Measurements from ENCODE around the gene ALX3.
"Not testable (repeated sequence)": the region's sequence is repeated elsewhere in the genome, so short reads cannot be mapped to it uniquely, and the experiment has no call there.

The ALX3 gene

DNA sequence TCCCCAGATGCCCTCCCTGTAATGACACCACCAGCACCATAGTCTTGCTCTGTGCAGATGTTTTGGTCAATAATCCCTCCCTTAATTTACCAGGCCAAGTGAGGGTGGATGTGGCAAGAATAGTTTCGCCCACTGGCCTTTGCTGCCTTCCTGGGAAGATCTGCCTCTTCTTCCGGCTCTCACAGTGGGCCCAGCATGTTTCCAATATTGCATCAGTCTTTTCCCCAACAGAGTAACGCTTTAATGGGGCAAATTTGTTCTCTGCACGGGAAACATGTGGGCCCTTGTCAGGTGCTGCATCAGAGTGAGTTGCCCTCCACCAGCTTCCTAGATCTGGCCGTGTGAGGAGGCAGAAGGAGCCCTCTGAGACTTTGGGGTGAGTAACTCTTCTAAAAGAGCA, 12.0 kb upstream of the ALX3 start:
- no peaks in the 10 kb centered on the region for H3F3A ChIP-seq (ENCODE audit: insufficient read depth, low read length)
- no peaks in the 10 kb centered on the region for H4K20me1 ChIP-seq (ENCODE audit: insufficient read depth, low read length)
- H3K4me3 ChIP-seq (ENCODE audit: low read depth, low read length, poor library complexity, severe bottlenecking), result no peak overlapping the region
- no peak overlapping the region for H3K27ac ChIP-seq (ENCODE audit: low read depth, low read length, poor library complexity, severe bottlenecking)
- H3K4me2 ChIP-seq (ENCODE audit: low read length), result no peak overlapping the region
- H3K4me1 ChIP-seq (ENCODE audit: insufficient read depth, low read length, severe bottlenecking), result no peaks in the 10 kb centered on the region
- H3K36me3 ChIP-seq (ENCODE audit: insufficient read depth, low read length), result no peaks in the 10 kb centered on the region
- H3K27me3 ChIP-seq (ENCODE audit: insufficient read depth, low read length), result peaks cover 17% of the 10 kb centered on the region
- H3K9me3 ChIP-seq (ENCODE audit: low read length), result no peaks in the 10 kb centered on the region
- no peaks in the 10 kb centered on the region for H3K9me2 ChIP-seq (ENCODE audit: low read depth, low read length)
- H3K9ac ChIP-seq (ENCODE audit: low read length), result no peak overlapping the region
- TF ChIP-seq, protein P1, sequence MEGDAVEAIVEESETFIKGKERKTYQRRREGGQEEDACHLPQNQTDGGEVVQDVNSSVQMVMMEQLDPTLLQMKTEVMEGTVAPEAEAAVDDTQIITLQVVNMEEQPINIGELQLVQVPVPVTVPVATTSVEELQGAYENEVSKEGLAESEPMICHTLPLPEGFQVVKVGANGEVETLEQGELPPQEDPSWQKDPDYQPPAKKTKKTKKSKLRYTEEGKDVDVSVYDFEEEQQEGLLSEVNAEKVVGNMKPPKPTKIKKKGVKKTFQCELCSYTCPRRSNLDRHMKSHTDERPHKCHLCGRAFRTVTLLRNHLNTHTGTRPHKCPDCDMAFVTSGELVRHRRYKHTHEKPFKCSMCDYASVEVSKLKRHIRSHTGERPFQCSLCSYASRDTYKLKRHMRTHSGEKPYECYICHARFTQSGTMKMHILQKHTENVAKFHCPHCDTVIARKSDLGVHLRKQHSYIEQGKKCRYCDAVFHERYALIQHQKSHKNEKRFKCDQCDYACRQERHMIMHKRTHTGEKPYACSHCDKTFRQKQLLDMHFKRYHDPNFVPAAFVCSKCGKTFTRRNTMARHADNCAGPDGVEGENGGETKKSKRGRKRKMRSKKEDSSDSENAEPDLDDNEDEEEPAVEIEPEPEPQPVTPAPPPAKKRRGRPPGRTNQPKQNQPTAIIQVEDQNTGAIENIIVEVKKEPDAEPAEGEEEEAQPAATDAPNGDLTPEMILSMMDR (IDR thresholded peaks at IDR 0.05; ENCODE audit: low read length), result no peak
- TF ChIP-seq EZH2 (IDR thresholded peaks at IDR 0.05; ENCODE audit: borderline replicate concordance, low read length), result no peak
- no peak overlapping the region for H2AFZ ChIP-seq (ENCODE audit: low read length)
- H3K79me2 ChIP-seq (ENCODE audit: insufficient read depth, low read length), result no peaks in the 10 kb centered on the region

- TF ChIP-seq, protein P1 (IDR thresholded peaks at IDR 0.05; ENCODE audit: low read length), result no peak
- TF ChIP-seq EZH2 (IDR thresholded peaks at IDR 0.05; ENCODE audit: borderline replicate concordance, low read length), result no peak
- no peaks in the 10 kb centered on the region for H3K4me1 ChIP-seq (ENCODE audit: insufficient read depth, low read length, severe bottlenecking)
- no peaks in the 10 kb centered on the region for H3K79me2 ChIP-seq (ENCODE audit: insufficient read depth, low read length)
- no peak overlapping the region for H3K4me3 ChIP-seq (ENCODE audit: low read depth, low read length, poor library complexity, severe bottlenecking)
- no peak overlapping the region for H3K27ac ChIP-seq (ENCODE audit: low read depth, low read length, poor library complexity, severe bottlenecking)
- no peaks in the 10 kb centered on the region for H3K36me3 ChIP-seq (ENCODE audit: insufficient read depth, low read length)
- no peak overlapping the region for H3K9ac ChIP-seq (ENCODE audit: low read length)
- H2AFZ ChIP-seq (ENCODE audit: low read length), result no peak overlapping the region
- H3K9me3 ChIP-seq (ENCODE audit: low read length), result no peaks in the 10 kb centered on the region
- peaks cover 17% of the 10 kb centered on the region for H3K27me3 ChIP-seq (ENCODE audit: insufficient read depth, low read length)
- H3K9me2 ChIP-seq (ENCODE audit: low read depth, low read length), result no peaks in the 10 kb centered on the region
- no peak overlapping the region for H3K4me2 ChIP-seq (ENCODE audit: low read length)
- no peaks in the 10 kb centered on the region for H4K20me1 ChIP-seq (ENCODE audit: insufficient read depth, low read length)
- no peaks in the 10 kb centered on the region for H3F3A ChIP-seq (ENCODE audit: insufficient read depth, low read length)
These were observed 10.6 kb upstream of the ALX3 start for GRCh38 chr1:110081061-110081460.

DNA sequence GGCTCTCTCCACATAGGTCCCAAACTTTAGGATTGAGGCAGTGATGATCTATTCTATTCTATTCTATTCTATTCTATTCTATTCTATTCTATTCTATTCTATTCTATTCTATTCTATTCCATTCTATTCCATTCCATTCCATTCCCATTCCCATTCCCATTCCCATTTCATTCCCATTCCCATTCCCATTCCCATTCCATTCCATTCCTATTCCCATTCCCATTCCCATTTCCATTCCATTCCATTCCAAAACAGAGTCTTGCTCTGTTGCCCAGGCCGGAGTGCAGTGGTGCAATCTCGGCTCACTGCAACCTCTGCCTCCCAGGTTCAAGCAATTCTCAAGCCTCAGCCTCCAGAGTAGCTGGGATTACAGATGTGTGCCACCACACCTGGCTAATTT, 9.5 kb upstream of the ALX3 start:
- not testable (repeated sequence) for H3K79me2 ChIP-seq (ENCODE audit: insufficient read depth, low read length); H3K4me1 ChIP-seq (ENCODE audit: insufficient read depth, low read length, severe bottlenecking); H4K20me1 ChIP-seq (ENCODE audit: insufficient read depth, low read length); H3K4me2 ChIP-seq (ENCODE audit: low read length); H3K27me3 ChIP-seq (ENCODE audit: insufficient read depth, low read length); H3K4me3 ChIP-seq (ENCODE audit: low read depth, low read length, poor library complexity, severe bottlenecking); H3K9me3 ChIP-seq (ENCODE audit: low read length); H3K9me2 ChIP-seq (ENCODE audit: low read depth, low read length); H3F3A ChIP-seq (ENCODE audit: insufficient read depth, low read length); H3K36me3 ChIP-seq (ENCODE audit: insufficient read depth, low read length); H2AFZ ChIP-seq (ENCODE audit: low read length); H3K9ac ChIP-seq (ENCODE audit: low read length); H3K27ac ChIP-seq (ENCODE audit: low read depth, low read length, poor library complexity, severe bottlenecking)

DNA sequence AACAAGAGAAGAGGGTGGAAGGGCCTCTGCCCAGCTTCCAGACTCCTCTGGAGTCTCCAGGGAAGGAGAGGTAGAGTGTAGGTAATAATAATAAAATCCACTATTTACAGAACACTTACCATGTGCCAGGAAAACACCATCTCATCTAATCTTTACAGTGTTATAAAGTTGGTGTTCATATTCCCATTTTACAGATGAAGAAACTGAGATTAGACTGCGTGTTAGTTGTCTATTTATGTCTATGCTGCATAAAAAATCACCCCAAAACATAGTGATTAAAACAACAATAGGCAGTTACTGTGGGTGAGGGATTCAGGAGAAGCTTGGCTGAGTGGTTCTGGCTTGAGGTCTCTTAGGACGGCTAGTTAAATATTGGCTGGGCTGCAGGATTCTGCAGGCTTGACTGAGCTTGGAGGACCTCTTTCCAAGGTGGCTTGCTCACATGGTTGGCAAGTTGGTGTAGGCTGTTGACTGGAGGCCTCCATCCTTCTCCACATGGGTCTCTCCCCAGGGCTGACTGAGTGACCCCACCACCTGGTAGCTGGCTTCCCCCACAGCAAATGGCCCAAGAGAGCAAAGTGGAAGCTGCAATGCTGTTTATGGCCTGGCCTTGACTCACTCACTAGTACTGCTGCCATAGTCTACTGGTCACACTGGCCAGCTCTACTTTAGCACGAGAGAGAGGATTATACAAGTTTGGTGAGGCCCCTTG, 6.5 kb upstream of the ALX3 start:
- H3F3A ChIP-seq (ENCODE audit: insufficient read depth, low read length), result no peaks in the 10 kb centered on the region
- no peak overlapping the region for H3K4me3 ChIP-seq (ENCODE audit: low read depth, low read length, poor library complexity, severe bottlenecking)
- 0 out of 2 replicates have a peak, but pooled peaks cover 3% of the 10 kb centered on the region for H3K27me3 ChIP-seq (ENCODE audit: insufficient read depth, low read length)

More for the DNA sequence above, 6.5 kb upstream of the ALX3 start:
- TF ChIP-seq, protein P1 (IDR thresholded peaks at IDR 0.05; ENCODE audit: low read length), result no peak
- no peak for TF ChIP-seq EZH2 (IDR thresholded peaks at IDR 0.05; ENCODE audit: borderline replicate concordance, low read length)
- Histone ChIP-seq H3K9me2 (ENCODE audit: low read depth, low read length) (no peaks in the 10 kb centered on the region), H3K9ac (ENCODE audit: low read length) (no peak overlapping the region), H3K27ac (ENCODE audit: low read depth, low read length, poor library complexity, severe bottlenecking) (no peak overlapping the region), H3K36me3 (ENCODE audit: insufficient read depth, low read length) (no peaks in the 10 kb centered on the region), H2AFZ (ENCODE audit: low read length) (no peak overlapping the region), H3K79me2 (ENCODE audit: insufficient read depth, low read length) (no peaks in the 10 kb centered on the region), H3K4me2 (ENCODE audit: low read length) (no peak overlapping the region), H4K20me1 (ENCODE audit: insufficient read depth, low read length) (no peaks in the 10 kb centered on the region), H3K4me1 (ENCODE audit: insufficient read depth, low read length, severe bottlenecking) (no peaks in the 10 kb centered on the region), H3K9me3 (ENCODE audit: low read length) (no peaks in the 10 kb centered on the region)

Measured in OCI-LY1 (cell line).